Fibroblast of pulmonary artery (primary cell): ENCODE data around the gene RNFT2.

ENCODE experiments used
- DNase-seq: peaks from one replicate; pipeline ENCODE4 v3.0.0-alpha.2; 2010; ENCODE audit warnings: low read depth
- H3K4me3 ChIP-seq: replicated peaks from 2 replicates; pipeline ENCODE4 v1.5.1; 2011; ENCODE audit warnings: low read depth, mild to moderate bottlenecking, control low read depth, low read length, moderate library complexity
- CTCF ChIP-seq: IDR thresholded peaks from 2 replicates; pipeline ENCODE4 v1.5.1; 2011; ENCODE audit warnings: mild to moderate bottlenecking, control low read depth, low read length, inconsistent platforms; ENCODE audit errors: missing control alignments

The RNFT2 gene

GRCh38 chr12:116709768-116710167, 28.3 kb upstream of the RNFT2 start:
- DNase-seq = no peak
- TF ChIP-seq CTCF = no peak
- no peak overlapping the region for H3K4me3 ChIP-seq

- no peak for TF ChIP-seq CTCF
- no peak overlapping the region for H3K4me3 ChIP-seq
- no peak for DNase-seq
These were observed 27.6 kb upstream of the RNFT2 start for GRCh38 chr12:116710370-116711150.

GRCh38 chr12:116712458-116713303, 25.4 kb upstream of the RNFT2 start:
- TF ChIP-seq CTCF = no peak
- H3K4me3 ChIP-seq = no peak overlapping the region
- DNase-seq = no peak

- DNase-seq = no peak
- no peak for TF ChIP-seq CTCF
- H3K4me3 ChIP-seq = no peak overlapping the region
These were observed 24.6 kb upstream of the RNFT2 start for GRCh38 chr12:116713527-116713926.

GRCh38 chr12:116714175-116714574, 23.9 kb upstream of the RNFT2 start:
- no peak overlapping the region for H3K4me3 ChIP-seq
- no peak for DNase-seq
- no peak for TF ChIP-seq CTCF

- DNase-seq = peak; percentile 82
- H3K4me3 ChIP-seq = peak overlapping the region; percentile 15
- no peak for TF ChIP-seq CTCF
These were observed 20.4 kb upstream of the RNFT2 start for GRCh38 chr12:116717466-116718437.
